GM12878 (cell line): ENCODE results near the gene SULT6B1. TPM values are rescaled to one million over a fixed set of nuclear protein-coding genes. Genes with fewer than 3 reads are reported as not detected.

ENCODE experiments used
- ATAC-seq: fragments of 200-7000 bp; cut with Tn5 transposase; 3 replicates; pipeline ENCODE4 v1.9.1; 2020; ENCODE audit warnings: mild to moderate bottlenecking, moderate library complexity
- BruUV-seq: library from RNA; stranded (reverse); fragments of 400-500 nt; replicated peaks from 2 replicates; lab custom pipeline; 2021; lab: Mats Ljungman, UMichigan
- CTCF ChIA-PET: fragments of 300-600 bp; sonication (Branson Sonifier 250); formaldehyde crosslinking; extraction: SDS; loops from one replicate; lab custom pipeline; 2021; ENCODE audit warnings: inconsistent platforms; lab: Yijun Ruan, JAX
- POLR2A ChIA-PET: fragments of 350-600 bp; formaldehyde crosslinking; extraction: SDS; loops from one replicate; lab custom pipeline; 2021; ENCODE audit warnings: inconsistent platforms; lab: Charles Lee
- RAD21 ChIA-PET: fragments of 300-600 bp; sonication (Branson Sonifier 250); formaldehyde crosslinking; loops from one replicate; lab custom pipeline; 2023; ENCODE audit warnings: antibody characterized with exemption; ENCODE audit not compliant: unreplicated experiment; lab: Charles Lee
- SMC1A ChIA-PET: fragments of 300-600 bp; sonication (Branson Sonifier 250); formaldehyde crosslinking; loops from one replicate; lab custom pipeline; 2023; ENCODE audit not compliant: unreplicated experiment, uncharacterized antibody; lab: Charles Lee
- DNase-seq: peaks from one replicate; pipeline ENCODE4 v3.0.0-alpha.2; 2011; ENCODE audit warnings: low read depth, low spot score
- FAIRE-seq: peaks from 3 replicates; lab custom pipeline; 2011; peaks lifted over from hg19 to GRCh38; lab: Jason Lieb, UNC
- H2AFZ ChIP-seq: 2 replicates; pipeline ENCODE4 v1.6.0; 2011; ENCODE audit warnings: low read depth, low read length, control low read depth; ENCODE audit not compliant: control insufficient read depth
- H3K27ac ChIP-seq: 2 replicates; pipeline ENCODE4 v1.5.1; 2011; ENCODE audit warnings: control low read depth; ENCODE audit not compliant: control insufficient read depth, insufficient read depth
- H3K27me3 ChIP-seq, 2 experiments: replicated peaks in 1 of 2; 2 replicates each; pipeline versions ENCODE4 v1.6.0 to v1.6.1; 2011; ENCODE audit warnings: low read length in 1 of 2; ENCODE audit not compliant: control insufficient read depth in 2 of 2, insufficient read depth in 2 of 2
- H3K36me3 ChIP-seq, 2 experiments: 2 replicates each; pipeline ENCODE4 v1.5.1; 2011; ENCODE audit warnings: low read length in 1 of 2; ENCODE audit not compliant: control insufficient read depth in 2 of 2, insufficient read depth in 2 of 2
- H3K4me1 ChIP-seq: 2 replicates; pipeline ENCODE4 v1.6.1; 2011; ENCODE audit warnings: mild to moderate bottlenecking, low read length, moderate library complexity, mixed read lengths; ENCODE audit not compliant: control insufficient read depth, insufficient read depth
- H3K4me2 ChIP-seq: 2 replicates; pipeline ENCODE4 v1.6.0; 2011; ENCODE audit warnings: control low read depth; ENCODE audit not compliant: control insufficient read depth, insufficient read depth
- H3K4me3 ChIP-seq: fragments of 200-600 bp; sonication (generic); 2 replicates; pipeline ENCODE4 v1.5.1; 2016
- H3K79me2 ChIP-seq: 2 replicates; pipeline ENCODE4 v1.6.0; 2011; ENCODE audit warnings: low read length; ENCODE audit not compliant: control insufficient read depth, insufficient read depth
- H3K9ac ChIP-seq: 2 replicates; pipeline ENCODE4 v1.8.0; 2011; ENCODE audit warnings: low read length, control low read depth, mixed read lengths; ENCODE audit not compliant: control insufficient read depth, insufficient read depth
- H3K9me3 ChIP-seq: replicated peaks from 3 replicates; pipeline ENCODE4 v1.5.1; 2011; ENCODE audit warnings: mild to moderate bottlenecking, low read length; ENCODE audit not compliant: control insufficient read depth, insufficient read depth
- H4K20me1 ChIP-seq: 2 replicates; pipeline ENCODE4 v1.6.0; 2011; ENCODE audit not compliant: control insufficient read depth, insufficient read depth
- ATF7 ChIP-seq: fragments of 450-650 bp; IDR thresholded peaks from 2 replicates; pipeline ENCODE4 v1.6.1; 2016; ENCODE audit warnings: low read depth, mild to moderate bottlenecking
- CBX5 ChIP-seq: sonication (generic); IDR thresholded peaks from 2 replicates; pipeline ENCODE4 v1.6.1; 2016; ENCODE audit warnings: low read depth, moderate library complexity, mild to moderate bottlenecking, inconsistent platforms
- CHD1 ChIP-seq: IDR thresholded peaks from 2 replicates; pipeline ENCODE4 v1.6.1; 2012; ENCODE audit warnings: low read depth, low read length, improper control_type of control experiment
- IKZF1 ChIP-seq: fragments of 450-650 bp; conservative IDR thresholded peaks from 2 replicates; pipeline ENCODE4 v1.6.1; 2017; ENCODE audit warnings: antibody characterized with exemption, mild to moderate bottlenecking
- IKZF2 ChIP-seq, 2 experiments: fragments of 450-650 bp; IDR thresholded peaks; 2 replicates each; pipeline ENCODE4 v1.6.1; 2017; ENCODE audit warnings: mild to moderate bottlenecking in 2 of 2, moderate library complexity in 2 of 2
- MTA3 ChIP-seq: IDR thresholded peaks from 2 replicates; pipeline ENCODE4 v1.6.1; 2012; ENCODE audit warnings: low read length, inconsistent platforms, borderline replicate concordance
- NBN ChIP-seq: fragments of 450-650 bp; IDR thresholded peaks from 2 replicates; pipeline ENCODE4 v1.6.1; 2016
- RAD51 ChIP-seq: fragments of 450-650 bp; IDR thresholded peaks from 2 replicates; pipeline ENCODE4 v1.6.1; 2016; ENCODE audit warnings: moderate library complexity, mild to moderate bottlenecking, inconsistent platforms
- ZNF217 ChIP-seq: fragments of 450-650 bp; IDR thresholded peaks from 2 replicates; pipeline ENCODE4 v1.6.1; 2017; ENCODE audit warnings: antibody characterized with exemption, mild to moderate bottlenecking
- WGBS: methylation state at CpG from one replicate; pipeline ENCODE4 v1.1.6; 2016; ENCODE audit warnings: low lambda C conversion rate; ENCODE audit not compliant: insufficient replicate concordance, insufficient coverage; ENCODE audit errors: missing lambda C conversion rate; 5-methylcytosine and 5-hydroxymethylcytosine counted together
- in situ Hi-C: fragments of 300-500 bp; cut with MboI; formaldehyde crosslinking; loops from 9 replicates; pipeline ENCODE4 v1.14.3; 2018; ENCODE audit warnings: mixed read lengths
- intact Hi-C: fragments of 100-400 bp; cut with micrococcal nuclease; formaldehyde crosslinking; loops from one replicate; pipeline ENCODE4 v1.14.2; 2022; ENCODE audit not compliant: unreplicated experiment
- polyA plus RNA-seq, 11 experiments: library from polyadenylated mRNA; depleted of rRNA in 4 of 11; unstranded in 6 of 11; stranded (reverse) in 5 of 11; fragments of >200 nt; fragmentation: Nextera tagmentation in 4 of 11; fragmentation: Illumina TruSeq in 1 of 11; extraction: Ambion mirVana in 4 of 11; extraction: Trizol in 1 of 11; gene quantifications; 1 replicate in 1 of 11; 2 replicates in 10 of 11; pipeline versions ENCODE4 v1.2.1 to v1.2.3, GENCODE V29; 2011 to 2016; ENCODE audit warnings: inconsistent platforms in 2 of 11, missing spikeins in 2 of 11, low read depth in 1 of 11
- total RNA-seq, 4 experiments: library from RNA; depleted of rRNA in 3 of 4; stranded (reverse); fragments of >200 nt in 3 of 4; fragmentation: Illumina TruSeq in 1 of 4; extraction: Trizol in 1 of 4; gene quantifications; 2 replicates each; pipeline versions ENCODE4 v1.2.1 to v1.2.3, GENCODE V29; 2013 to 2021
- TF ChIP-seq, protein P1 (sequence below): fragments of 150-350 bp; IDR thresholded peaks from 2 replicates; pipeline ENCODE4 v1.6.1; 2016; ENCODE audit warnings: low read depth, low read length
- TF ChIP-seq, protein P2 (sequence below): IDR thresholded peaks from 2 replicates; pipeline ENCODE4 v1.6.1; 2011; ENCODE audit warnings: borderline replicate concordance, low read depth, mild to moderate bottlenecking, moderate library complexity, mixed read lengths, low read length; ENCODE audit not compliant: insufficient read depth; ENCODE audit errors: extremely low read length

Gene SULT6B1
- total and polyA plus RNA-seq, 10 of the 15 experiments (the other 5 are each of a cell fraction or from before 2014, with no cell fraction given) = not detected

DNA sequence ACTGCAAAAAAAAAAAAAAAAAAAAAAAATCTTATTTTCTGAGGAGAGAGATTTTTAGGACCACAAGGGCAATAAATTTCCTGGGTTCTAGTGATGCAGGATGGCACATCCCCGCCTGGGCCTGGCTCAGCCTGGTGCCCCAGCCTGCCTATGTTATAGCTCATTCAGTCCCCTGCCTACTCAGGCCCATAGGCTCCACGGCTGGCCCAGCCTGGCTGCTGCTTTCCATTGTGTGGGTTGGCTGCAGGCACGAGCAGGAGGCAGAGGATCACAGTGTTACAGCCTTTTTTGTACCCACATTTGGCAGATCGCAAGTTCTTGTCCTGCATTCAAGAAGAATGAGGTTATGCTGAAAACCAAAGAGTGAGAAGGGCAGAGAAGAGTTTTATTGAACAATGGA, 2.8 kb upstream of the SULT6B1 start:
- no TSS peak for BruUV-seq
- TF ChIP-seq NBN (no peak), CHD1 (no peak), IKZF2 (IDR thresholded peaks at IDR 0.05) (no peak), RAD51 (no peak), ZNF217 (no peak), IKZF1 (no peak), MTA3 (no peak), CBX5 (no peak), ATF7 (no peak)
- TF ChIP-seq, protein P1, sequence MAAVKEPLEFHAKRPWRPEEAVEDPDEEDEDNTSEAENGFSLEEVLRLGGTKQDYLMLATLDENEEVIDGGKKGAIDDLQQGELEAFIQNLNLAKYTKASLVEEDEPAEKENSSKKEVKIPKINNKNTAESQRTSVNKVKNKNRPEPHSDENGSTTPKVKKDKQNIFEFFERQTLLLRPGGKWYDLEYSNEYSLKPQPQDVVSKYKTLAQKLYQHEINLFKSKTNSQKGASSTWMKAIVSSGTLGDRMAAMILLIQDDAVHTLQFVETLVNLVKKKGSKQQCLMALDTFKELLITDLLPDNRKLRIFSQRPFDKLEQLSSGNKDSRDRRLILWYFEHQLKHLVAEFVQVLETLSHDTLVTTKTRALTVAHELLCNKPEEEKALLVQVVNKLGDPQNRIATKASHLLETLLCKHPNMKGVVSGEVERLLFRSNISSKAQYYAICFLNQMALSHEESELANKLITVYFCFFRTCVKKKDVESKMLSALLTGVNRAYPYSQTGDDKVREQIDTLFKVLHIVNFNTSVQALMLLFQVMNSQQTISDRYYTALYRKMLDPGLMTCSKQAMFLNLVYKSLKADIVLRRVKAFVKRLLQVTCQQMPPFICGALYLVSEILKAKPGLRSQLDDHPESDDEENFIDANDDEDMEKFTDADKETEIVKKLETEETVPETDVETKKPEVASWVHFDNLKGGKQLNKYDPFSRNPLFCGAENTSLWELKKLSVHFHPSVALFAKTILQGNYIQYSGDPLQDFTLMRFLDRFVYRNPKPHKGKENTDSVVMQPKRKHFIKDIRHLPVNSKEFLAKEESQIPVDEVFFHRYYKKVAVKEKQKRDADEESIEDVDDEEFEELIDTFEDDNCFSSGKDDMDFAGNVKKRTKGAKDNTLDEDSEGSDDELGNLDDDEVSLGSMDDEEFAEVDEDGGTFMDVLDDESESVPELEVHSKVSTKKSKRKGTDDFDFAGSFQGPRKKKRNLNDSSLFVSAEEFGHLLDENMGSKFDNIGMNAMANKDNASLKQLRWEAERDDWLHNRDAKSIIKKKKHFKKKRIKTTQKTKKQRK = no peak
- TF ChIP-seq, protein P2, sequence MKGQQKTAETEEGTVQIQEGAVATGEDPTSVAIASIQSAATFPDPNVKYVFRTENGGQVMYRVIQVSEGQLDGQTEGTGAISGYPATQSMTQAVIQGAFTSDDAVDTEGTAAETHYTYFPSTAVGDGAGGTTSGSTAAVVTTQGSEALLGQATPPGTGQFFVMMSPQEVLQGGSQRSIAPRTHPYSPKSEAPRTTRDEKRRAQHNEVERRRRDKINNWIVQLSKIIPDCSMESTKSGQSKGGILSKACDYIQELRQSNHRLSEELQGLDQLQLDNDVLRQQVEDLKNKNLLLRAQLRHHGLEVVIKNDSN = no peak
- ATAC-seq (no peak), FAIRE-seq (no peak), DNase-seq (no peak)
- no peak overlapping the region for H3K4me3 ChIP-seq
- H3K4me1 ChIP-seq = no peaks in the 10 kb centered on the region; the same call in 1 of the 2 replicates
- no peaks in the 10 kb centered on the region; the same call in 2 of the 3 replicates for H3K9me3 ChIP-seq
- H2AFZ ChIP-seq = no peak overlapping the region
- CTCF ChIA-PET = interaction anchor here (0.8 to 1.0 kb wide), 2 partner anchors 11 to 205 kb away, joined by 3 read pairs; no protein-coding TSS in a partner anchor
- RAD21 ChIA-PET = no interaction called here
- H3K27ac ChIP-seq = no peak overlapping the region
- POLR2A ChIA-PET = no interaction called here
- in situ Hi-C loops (no loop called here), intact Hi-C loops (no loop called here)
- H3K79me2 ChIP-seq = no peaks in the 10 kb centered on the region
- H3K27me3 ChIP-seq = no peaks in the 10 kb centered on the region
- 24% methylated on average over 4 of the region's 4 CpGs for WGBS
- H3K36me3 ChIP-seq = no peaks in the 10 kb centered on the region
- H3K9ac ChIP-seq = no peak overlapping the region
- H3K4me2 ChIP-seq = no peak overlapping the region
- H4K20me1 ChIP-seq = no peaks in the 10 kb centered on the region
- SMC1A ChIA-PET = no interaction called here
